Heart right ventricle (tissue), 16 donors: ENCODE results near the gene SHB. TPM values are rescaled to one million over a fixed set of nuclear protein-coding genes. Genes with fewer than 3 reads are reported as not detected.

Experiments used
- ATAC-seq, 8 donors: fragments of 200-7000 bp; cut with Tn5 transposase; one replicate each; pipeline ENCODE4 v1.9.1; 2020; ENCODE audit warnings: mild to moderate bottlenecking in 8 of 8, moderate library complexity in 8 of 8, moderate number of reproducible peaks in 1 of 8
- DNase-seq, 2 donors: peaks; one replicate each; pipeline ENCODE4 v3.0.0-alpha.2; 2020
- H3K27ac ChIP-seq, 10 donors: fragments of 200-600 bp; sonication (generic) in 2 of 10; one replicate each; pipeline versions ENCODE4 v1.5.0 to v1.8.0; 2020 to 2022; ENCODE audit warnings: mild to moderate bottlenecking in 3 of 10
- H3K27me3 ChIP-seq, 7 donors: fragments of 200-600 bp; one replicate each; pipeline ENCODE4 v1.8.0; 2021 to 2022; ENCODE audit warnings: mild to moderate bottlenecking in 2 of 7
- H3K36me3 ChIP-seq, 9 donors: fragments of 200-600 bp; sonication (generic) in 1 of 9; one replicate each; pipeline versions ENCODE4 v1.5.0 to v1.8.0; 2020 to 2022; ENCODE audit warnings: mild to moderate bottlenecking in 2 of 9
- H3K4me1 ChIP-seq, 9 donors: fragments of 200-600 bp; sonication (generic) in 1 of 9; one replicate each; pipeline versions ENCODE4 v1.5.0 to v1.8.0; 2020 to 2022; ENCODE audit warnings: mild to moderate bottlenecking in 4 of 9
- H3K4me3 ChIP-seq, 10 donors: fragments of 200-600 bp; sonication (generic) in 2 of 10; one replicate each; pipeline versions ENCODE4 v1.5.0 to v1.8.0; 2020 to 2022; ENCODE audit warnings: mild to moderate bottlenecking in 7 of 10, moderate library complexity in 2 of 10
- H3K9me3 ChIP-seq, 11 donors: fragments of 200-600 bp in 10 of 11; sonication (generic) in 2 of 11; one replicate each; pipeline versions ENCODE4 v1.5.0 to v1.8.0; 2013 to 2022; ENCODE audit warnings: mild to moderate bottlenecking in 2 of 11, control low read depth in 1 of 11, moderate library complexity in 1 of 11
- WGBS, 2 donors: extraction: QIAGEN DNeasy Blood & Tissue Kit; methylation state at CpG; one replicate each; pipeline ENCODE4 v1.1.7; 2013; ENCODE audit warnings: inconsistent platforms in 1 of 2; 5-methylcytosine and 5-hydroxymethylcytosine counted together
- intact Hi-C, 10 donors: fragments of 100-400 bp; cut with DNase I; formaldehyde crosslinking; loops; one replicate each; pipeline versions ENCODE4 v1.11.1 to v1.14.2; 2022
- polyA plus RNA-seq, 2 donors: library from polyadenylated mRNA; stranded (reverse); fragments of 200-250 nt; gene quantifications; one replicate each; pipeline ENCODE4 v1.2.3, GENCODE V29; 2013
- total RNA-seq, 10 donors: library from RNA; stranded (reverse); fragmentation: NEBNext Ultra II Directional in 3 of 10; extraction: Animal tissue kit (Norgen Biotek cat#: 25700) in 3 of 10; gene quantifications; one replicate each; pipeline versions ENCODE4 v1.2.1 to v1.2.4, GENCODE V29; 2021 to 2023
- TF ChIP-seq, protein P1 (sequence below), 9 donors: fragments of 200-600 bp; sonication (generic) in 2 of 9; IDR thresholded peaks; one replicate each; pipeline versions ENCODE4 v1.5.0 to v1.8.0; 2021 to 2022; ENCODE audit warnings: antibody characterized with exemption in 9 of 9, mild to moderate bottlenecking in 5 of 9, moderate library complexity in 1 of 9
- donor health status: Arrhythmogenic right ventricular cardiomyopathy.
- donor health status: ischemic (EF 13 %, LVEDD 7.1; RV severe dilation, severe dysfunction).
- donor health status: healthy with polysubstance abuse.
- donor health status: DM: no; HTN: yes; CAD: no.
- donor health status: DM: no; HTN: no; CAD: no.
- donor health status: ischemic (EF 25% LVEDD 6.9; RV normal size, moderate dysfunction).
- donor health status: ischemic (EF 25% LVEDD 5.7; RV mildly dilated, moderate dysfunction).
- donor health status: healthy.
- donor health status: DM: yes; HTN: yes; CAD: no.
- donor health status: Ischemic cardiomyopathy.
- donor health status: ischemic (EF 35%, LVEDD 5.7; RV mildly dilated, moderate dysfunction).
- donor health status: nonischemic (EF 11% LVEDD 7.7; RV severe dilation, severe dysfunction).
- donor health status: DM: yes; HTN: yes; CAD: no.
- donor health status: PGD.
- donor health status: ischemic (EF 29% LVEDD 5.4; RV normal size, mild dysfunction).
- donor health status: nonischemic (EF 23%, LVEDD 6.1; RV moderate dilation, normal function).

SHB gene
- total and polyA plus RNA-seq, 12 donors, result 5.7 to 26.6 (median 18.0) TPM

DNA sequence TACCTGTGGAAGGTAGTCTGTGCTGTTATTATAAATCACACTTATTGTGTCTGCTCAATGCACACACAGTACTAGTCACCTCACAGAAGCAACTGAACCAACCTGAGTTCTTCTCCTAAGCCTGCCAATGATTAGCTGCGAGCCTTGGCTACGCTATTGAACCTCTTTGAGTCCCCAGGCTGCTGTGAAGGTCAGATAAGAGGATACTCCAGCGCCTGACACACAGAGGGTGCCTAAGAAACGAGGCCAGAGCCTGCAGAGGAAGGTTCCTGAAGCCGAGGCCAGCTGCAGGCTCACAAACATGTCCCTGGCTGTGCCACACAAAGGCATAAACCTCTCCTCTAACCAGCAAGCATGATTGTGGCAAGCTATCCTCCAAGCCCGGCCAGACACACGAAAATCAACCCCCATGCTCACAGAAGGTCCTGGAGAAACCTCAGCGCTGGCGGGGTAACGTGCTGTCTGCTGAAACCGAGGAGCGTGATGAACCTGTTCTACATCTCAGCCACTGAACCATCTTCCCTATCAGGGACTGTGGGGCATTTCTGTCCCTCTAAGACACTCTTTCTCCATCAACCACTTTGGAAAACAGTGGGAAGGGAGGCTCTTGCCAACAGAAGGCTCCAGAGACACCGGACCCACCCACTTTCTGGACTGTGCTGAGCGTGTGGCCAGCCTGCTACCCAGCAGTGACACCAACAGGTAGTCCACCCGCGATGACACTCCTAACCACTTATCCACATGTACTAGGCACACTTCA, 111.9 kb downstream of the SHB start:
- ATAC-seq (peak in 5 of 8 donors; percentile 19 to 68 (median 55)), DNase-seq (no peak)
- peaks cover 0 to 26% (median 0%) of the 10 kb centered on the region in 9 donors for H3K36me3 ChIP-seq
- H3K9me3 ChIP-seq, result no peaks in the 10 kb centered on the region
- WGBS, 2 donors, result 69 to 73% methylated on average over 16 of the region's 16 CpGs
- H3K27ac ChIP-seq, result peak overlapping the region in 5 of 10 donors; percentile 10 to 51 (median 27)
- H3K27me3 ChIP-seq, result no peaks in the 10 kb centered on the region
- TF ChIP-seq, protein P1, sequence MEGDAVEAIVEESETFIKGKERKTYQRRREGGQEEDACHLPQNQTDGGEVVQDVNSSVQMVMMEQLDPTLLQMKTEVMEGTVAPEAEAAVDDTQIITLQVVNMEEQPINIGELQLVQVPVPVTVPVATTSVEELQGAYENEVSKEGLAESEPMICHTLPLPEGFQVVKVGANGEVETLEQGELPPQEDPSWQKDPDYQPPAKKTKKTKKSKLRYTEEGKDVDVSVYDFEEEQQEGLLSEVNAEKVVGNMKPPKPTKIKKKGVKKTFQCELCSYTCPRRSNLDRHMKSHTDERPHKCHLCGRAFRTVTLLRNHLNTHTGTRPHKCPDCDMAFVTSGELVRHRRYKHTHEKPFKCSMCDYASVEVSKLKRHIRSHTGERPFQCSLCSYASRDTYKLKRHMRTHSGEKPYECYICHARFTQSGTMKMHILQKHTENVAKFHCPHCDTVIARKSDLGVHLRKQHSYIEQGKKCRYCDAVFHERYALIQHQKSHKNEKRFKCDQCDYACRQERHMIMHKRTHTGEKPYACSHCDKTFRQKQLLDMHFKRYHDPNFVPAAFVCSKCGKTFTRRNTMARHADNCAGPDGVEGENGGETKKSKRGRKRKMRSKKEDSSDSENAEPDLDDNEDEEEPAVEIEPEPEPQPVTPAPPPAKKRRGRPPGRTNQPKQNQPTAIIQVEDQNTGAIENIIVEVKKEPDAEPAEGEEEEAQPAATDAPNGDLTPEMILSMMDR (IDR thresholded peaks at IDR 0.05), result peak in 1 of 9 donors; percentile 6
- H3K4me3 ChIP-seq, result no peak overlapping the region
- intact Hi-C loops, result no loop called here
- H3K4me1 ChIP-seq, result peaks cover 6 to 57% (median 31%) of the 10 kb centered on the region in 9 donors

DNA sequence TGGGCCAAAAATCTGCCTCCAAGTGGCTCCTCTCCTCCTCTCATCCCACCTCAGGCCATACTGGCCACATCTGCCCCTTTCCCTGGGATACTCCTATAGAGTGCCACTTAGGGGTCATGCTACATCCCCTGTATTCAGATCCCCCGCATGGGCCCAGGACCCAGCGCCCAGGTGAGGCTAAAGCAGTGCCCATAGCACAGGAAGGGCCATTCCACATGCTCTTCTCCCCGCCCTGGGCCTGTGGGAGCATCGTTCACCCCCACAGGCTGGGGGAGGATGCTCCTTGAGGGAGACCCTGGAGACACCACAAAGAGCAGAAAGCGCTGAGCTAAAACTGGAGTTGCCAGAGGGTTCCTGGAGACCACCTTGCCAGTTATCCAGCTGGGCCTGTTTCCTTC, 112.6 kb downstream of the SHB start:
- 96 to 97% methylated on average over 5 of the region's 5 CpGs for WGBS, 2 donors
- DNase-seq, result no peak
- no peak for ATAC-seq
- peaks cover 0 to 32% (median 0%) of the 10 kb centered on the region in 9 donors for H3K36me3 ChIP-seq
- H3K27me3 ChIP-seq, result no peaks in the 10 kb centered on the region
- no peak overlapping the region for H3K4me3 ChIP-seq
- TF ChIP-seq, protein P1 (IDR thresholded peaks at IDR 0.05), result no peak
- no peaks in the 10 kb centered on the region for H3K9me3 ChIP-seq
- H3K4me1 ChIP-seq, result peaks cover 6 to 62% (median 31%) of the 10 kb centered on the region in 9 donors
- peak overlapping the region in 4 of 10 donors; percentile 17 to 51 (median 30) for H3K27ac ChIP-seq
- intact Hi-C loops, result no loop called here

DNA sequence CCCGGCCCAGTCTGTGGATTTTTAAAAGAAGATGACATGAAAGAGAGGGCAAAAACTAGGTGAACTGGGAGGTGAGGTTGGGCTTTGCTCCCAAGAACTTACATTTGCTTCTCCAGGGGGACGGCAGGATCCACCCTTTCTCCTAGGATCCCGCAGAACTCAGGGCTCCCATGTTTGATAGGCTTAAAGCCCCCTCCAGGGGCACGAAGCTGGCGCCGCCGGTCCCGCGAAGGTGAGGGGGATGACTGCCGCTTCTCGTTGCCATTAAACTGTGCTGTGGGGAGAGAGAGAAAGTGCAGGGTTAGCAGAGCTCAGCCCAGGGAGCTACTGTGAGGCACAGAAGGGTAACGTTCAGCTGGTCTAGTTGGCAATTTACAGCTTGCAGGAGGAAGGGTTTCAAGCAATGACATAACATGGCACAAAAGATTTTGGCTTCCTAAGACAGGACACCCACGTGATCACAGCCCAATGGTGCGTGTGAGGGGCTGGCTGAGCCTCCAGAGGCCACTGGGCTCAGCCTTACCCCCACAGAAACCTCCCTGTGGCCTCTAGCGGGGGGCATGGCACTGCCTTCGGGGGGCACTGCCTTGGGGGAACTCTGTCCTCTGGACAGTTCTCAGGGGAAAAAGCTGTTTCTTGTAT, 113.1 kb downstream of the SHB start:
- TF ChIP-seq, protein P1 (IDR thresholded peaks at IDR 0.05), result no peak
- intact Hi-C loops, result no loop called here
- 94% methylated on average over 15 to 16 of the region's 16 CpGs for WGBS, 2 donors
- Histone ChIP-seq H3K4me1 (peaks cover 10 to 67% (median 36%) of the 10 kb centered on the region in 9 donors), H3K4me3 (no peak overlapping the region), H3K9me3 (no peaks in the 10 kb centered on the region), H3K27me3 (no peaks in the 10 kb centered on the region), H3K27ac (peak overlapping the region in 3 of 10 donors; percentile 12 to 51 (median 27)), H3K36me3 (peaks cover 0 to 35% (median 0%) of the 10 kb centered on the region in 9 donors)
- DNase-seq (no peak), ATAC-seq (no peak)

DNA sequence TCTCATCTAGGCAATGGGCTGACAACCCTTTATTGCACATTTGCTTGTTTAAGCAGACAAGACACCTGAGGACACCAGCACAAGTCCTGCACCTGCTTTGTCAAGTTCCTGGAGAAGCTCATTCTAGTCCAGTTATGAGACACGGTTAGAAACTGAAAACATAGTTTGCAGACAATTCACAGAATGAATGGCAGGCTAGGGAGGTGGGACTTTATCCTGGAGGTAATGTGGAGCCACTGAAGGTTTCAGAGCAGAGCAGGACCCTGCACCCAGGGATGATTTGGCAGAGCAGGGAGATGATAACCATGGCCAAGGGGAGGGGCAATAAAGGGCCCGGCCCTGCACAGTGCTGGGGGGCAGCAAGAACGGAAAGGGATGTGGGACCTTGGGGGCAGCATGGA, 114.4 kb downstream of the SHB start:
- H3K36me3 ChIP-seq, result peaks cover 0 to 41% (median 0%) of the 10 kb centered on the region in 9 donors
- no peak overlapping the region for H3K4me3 ChIP-seq
- WGBS, 2 donors, result 56 to 62% methylated on average over 3 of the region's 3 CpGs
- H3K9me3 ChIP-seq, result no peaks in the 10 kb centered on the region
- intact Hi-C loops, result no loop called here
- DNase-seq (no peak), ATAC-seq (no peak)
- peaks cover 10 to 68% (median 37%) of the 10 kb centered on the region in 9 donors for H3K4me1 ChIP-seq
- no peaks in the 10 kb centered on the region for H3K27me3 ChIP-seq
- H3K27ac ChIP-seq, result peak overlapping the region in 4 of 10 donors; percentile 22 to 74 (median 50)
- TF ChIP-seq, protein P1 (IDR thresholded peaks at IDR 0.05), result no peak
